Calu3 (cell line): Measurements from ENCODE around the gene TGFBR2. TPM values are rescaled to one million over a fixed set of nuclear protein-coding genes. Genes with fewer than 3 reads are reported as not detected.

Experiments
- BruUV-seq: library from RNA; stranded (reverse); fragments of 400-500 nt; replicated peaks from 2 replicates; lab custom pipeline; 2021; lab: Mats Ljungman, UMichigan
- CTCF ChIA-PET: fragments of 300-600 bp; sonication (Branson Sonifier 250); formaldehyde crosslinking; loops from one replicate; lab custom pipeline; 2022; ENCODE audit warnings: antibody characterized with exemption; lab: Charles Lee
- DNase-seq: peaks from one replicate; pipeline ENCODE4 v3.0.0; 2022
- H3K27ac Mint-ChIP-seq: one replicate; pipeline ENCODE4 v1.8.0; 2022; ENCODE audit warnings: mixed read lengths; ENCODE audit not compliant: unreplicated experiment
- H3K27me3 Mint-ChIP-seq: one replicate; pipeline ENCODE4 v1.8.0; 2022; ENCODE audit warnings: mixed read lengths; ENCODE audit not compliant: unreplicated experiment
- H3K36me3 Mint-ChIP-seq: one replicate; pipeline ENCODE4 v1.8.0; 2022; ENCODE audit warnings: mild to moderate bottlenecking, moderate library complexity, mixed read lengths; ENCODE audit not compliant: insufficient read depth, unreplicated experiment
- H3K4me1 Mint-ChIP-seq: one replicate; pipeline ENCODE4 v1.8.0; 2022; ENCODE audit warnings: mild to moderate bottlenecking, low read depth, mixed read lengths; ENCODE audit not compliant: unreplicated experiment
- H3K4me3 Mint-ChIP-seq: one replicate; pipeline ENCODE4 v1.8.0; 2022; ENCODE audit warnings: mild to moderate bottlenecking, low read depth, moderate library complexity, mixed read lengths; ENCODE audit not compliant: unreplicated experiment
- H3K9me3 Mint-ChIP-seq: one replicate; pipeline ENCODE4 v1.8.0; 2022; ENCODE audit warnings: low read depth, mixed read lengths; ENCODE audit not compliant: unreplicated experiment
- intact Hi-C: fragments of 100-400 bp; cut with micrococcal nuclease; formaldehyde crosslinking; loops from one replicate; pipeline ENCODE4 v1.10.0; 2022; ENCODE audit not compliant: unreplicated experiment
- total RNA-seq: library from RNA; stranded (reverse); gene quantifications from 2 replicates; pipeline ENCODE4 v1.2.3, GENCODE V29; 2022
- TF ChIP-seq, protein P1 (sequence below): fragments of 200-600 bp; IDR thresholded peaks from one replicate; pipeline ENCODE4 v1.8.0; 2022; ENCODE audit warnings: antibody characterized with exemption; ENCODE audit not compliant: unreplicated experiment

TGFBR2 gene
- total RNA-seq, 1 experiment from 2014 or later = 105 TPM

DNA sequence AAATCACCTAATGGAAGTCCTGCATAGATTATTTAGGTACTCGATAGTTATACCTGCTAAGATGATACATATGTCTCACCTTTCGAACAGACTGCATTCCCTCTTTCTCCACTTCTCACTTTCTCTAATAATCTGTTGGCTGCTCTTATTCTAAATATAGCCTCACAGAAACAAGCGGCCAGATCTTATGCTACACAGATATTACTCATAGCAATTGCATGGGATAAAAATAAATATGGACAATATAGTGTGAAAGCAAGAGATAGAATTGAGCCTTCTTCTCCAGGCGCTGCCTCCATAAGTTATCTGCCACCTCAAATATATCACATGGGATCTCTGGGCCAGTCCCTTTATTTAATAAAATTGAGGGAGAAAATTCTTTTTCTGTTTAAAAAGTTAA lies 29.5 kb upstream of the TGFBR2 start:
- TF ChIP-seq, protein P1, sequence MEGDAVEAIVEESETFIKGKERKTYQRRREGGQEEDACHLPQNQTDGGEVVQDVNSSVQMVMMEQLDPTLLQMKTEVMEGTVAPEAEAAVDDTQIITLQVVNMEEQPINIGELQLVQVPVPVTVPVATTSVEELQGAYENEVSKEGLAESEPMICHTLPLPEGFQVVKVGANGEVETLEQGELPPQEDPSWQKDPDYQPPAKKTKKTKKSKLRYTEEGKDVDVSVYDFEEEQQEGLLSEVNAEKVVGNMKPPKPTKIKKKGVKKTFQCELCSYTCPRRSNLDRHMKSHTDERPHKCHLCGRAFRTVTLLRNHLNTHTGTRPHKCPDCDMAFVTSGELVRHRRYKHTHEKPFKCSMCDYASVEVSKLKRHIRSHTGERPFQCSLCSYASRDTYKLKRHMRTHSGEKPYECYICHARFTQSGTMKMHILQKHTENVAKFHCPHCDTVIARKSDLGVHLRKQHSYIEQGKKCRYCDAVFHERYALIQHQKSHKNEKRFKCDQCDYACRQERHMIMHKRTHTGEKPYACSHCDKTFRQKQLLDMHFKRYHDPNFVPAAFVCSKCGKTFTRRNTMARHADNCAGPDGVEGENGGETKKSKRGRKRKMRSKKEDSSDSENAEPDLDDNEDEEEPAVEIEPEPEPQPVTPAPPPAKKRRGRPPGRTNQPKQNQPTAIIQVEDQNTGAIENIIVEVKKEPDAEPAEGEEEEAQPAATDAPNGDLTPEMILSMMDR = no peak
- Mint-ChIP-seq H3K27ac (no peak overlapping the region), H3K9me3 (peaks cover 3% of the 10 kb centered on the region), H3K27me3 (no peaks in the 10 kb centered on the region), H3K4me1 (peaks cover 36% of the 10 kb centered on the region), H3K4me3 (no peak overlapping the region), H3K36me3 (no peaks in the 10 kb centered on the region)
- BruUV-seq = no TSS peak
- intact Hi-C loops = no loop called here
- CTCF ChIA-PET = no interaction called here
- DNase-seq = no peak

DNA sequence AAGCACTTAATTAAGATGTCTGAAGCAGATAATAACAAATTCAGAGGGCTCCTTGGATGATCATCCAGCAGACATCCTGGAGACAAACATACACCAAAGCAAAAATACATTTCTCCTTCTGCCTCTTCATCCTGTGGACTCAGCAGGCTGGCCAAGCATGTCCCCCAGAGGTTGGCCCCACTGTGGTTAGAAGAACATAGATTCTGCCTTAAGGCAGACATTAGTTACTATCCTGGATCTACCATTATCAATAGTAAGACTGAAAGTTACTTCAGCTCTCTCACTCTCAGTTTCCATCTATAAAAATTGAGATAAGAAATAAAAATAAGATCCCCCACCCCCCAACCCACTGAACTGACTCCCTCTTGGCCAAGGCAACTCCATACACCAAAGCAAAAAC lies 28.6 kb upstream of the TGFBR2 start:
- intact Hi-C loops = no loop called here
- TF ChIP-seq, protein P1 = no peak
- Mint-ChIP-seq H3K27ac (no peak overlapping the region), H3K9me3 (peaks cover 3% of the 10 kb centered on the region), H3K4me1 (peaks cover 41% of the 10 kb centered on the region), H3K36me3 (no peaks in the 10 kb centered on the region), H3K27me3 (no peaks in the 10 kb centered on the region), H3K4me3 (no peak overlapping the region)
- DNase-seq = no peak
- no TSS peak for BruUV-seq
- CTCF ChIA-PET = no interaction called here

DNA sequence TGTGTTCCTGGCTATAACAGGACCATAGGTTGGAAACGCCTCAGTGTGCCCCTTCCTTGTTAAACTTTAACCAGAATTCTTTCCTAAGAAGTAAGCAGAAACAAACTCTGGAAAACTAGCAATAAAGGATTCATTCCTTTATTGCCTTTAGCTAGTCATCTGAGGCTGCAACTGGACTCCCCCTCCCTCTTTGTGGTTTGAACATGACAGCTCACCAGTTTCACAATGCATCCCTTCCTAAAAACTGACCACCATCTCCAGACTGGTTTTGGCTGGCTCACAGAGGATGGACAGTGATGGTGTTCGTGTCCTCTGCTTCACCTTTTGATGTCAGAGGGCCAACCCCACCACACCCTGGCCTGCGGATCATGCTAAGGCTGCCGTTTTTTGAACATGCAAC lies 27.9 kb upstream of the TGFBR2 start:
- Mint-ChIP-seq H3K4me3 (peak overlapping the region; percentile 8), H3K27me3 (no peaks in the 10 kb centered on the region), H3K9me3 (peaks cover 3% of the 10 kb centered on the region), H3K36me3 (no peaks in the 10 kb centered on the region), H3K27ac (peak overlapping the region; percentile 49), H3K4me1 (peaks cover 44% of the 10 kb centered on the region)
- DNase-seq = peak; percentile 23
- no TSS peak for BruUV-seq
- intact Hi-C loops = no loop called here
- CTCF ChIA-PET = interaction anchor here (0.7 to 0.8 kb wide), 3 partner anchors 258 to 278 kb away, joined by 4 to 5 read pairs (median 4); no protein-coding TSS in a partner anchor
- TF ChIP-seq, protein P1 = no peak

GRCh38 chr3:30578986-30579579 lies 27.3 kb upstream of the TGFBR2 start:
- no peak for DNase-seq
- BruUV-seq = no TSS peak
- Mint-ChIP-seq H3K36me3 (no peaks in the 10 kb centered on the region), H3K4me3 (peak overlapping the region; percentile 8), H3K27ac (peak overlapping the region; percentile 49), H3K9me3 (peaks cover 3% of the 10 kb centered on the region), H3K4me1 (peaks cover 50% of the 10 kb centered on the region), H3K27me3 (no peaks in the 10 kb centered on the region)
- TF ChIP-seq, protein P1 = no peak
- intact Hi-C loops = no loop called here
- CTCF ChIA-PET = interaction anchor here (0.8 kb wide), 1 partner anchor 278 kb away, joined by 4 read pairs; no protein-coding TSS in a partner anchor
